Activated CD4-positive, CD25-positive, alpha-beta regulatory T cell treated with anti-CD3 and anti-CD28 coated beads, Interleukin-2, amount 50 U/mL, for 16 hours (primary cell): ENCODE results near the gene TOGARAM2.

Experiments used
- DNase-seq: peaks from one replicate; pipeline ENCODE4 v3.0.0-alpha.2; 2020; ENCODE audit warnings: low read depth, low spot score

The TOGARAM2 gene

GRCh38 chr2:29017716-29018435 lies 36.8 kb downstream of the TOGARAM2 start:
- DNase-seq, result no peak

GRCh38 chr2:29021886-29022285 lies 40.8 kb downstream of the TOGARAM2 start:
- no peak for DNase-seq

DNA sequence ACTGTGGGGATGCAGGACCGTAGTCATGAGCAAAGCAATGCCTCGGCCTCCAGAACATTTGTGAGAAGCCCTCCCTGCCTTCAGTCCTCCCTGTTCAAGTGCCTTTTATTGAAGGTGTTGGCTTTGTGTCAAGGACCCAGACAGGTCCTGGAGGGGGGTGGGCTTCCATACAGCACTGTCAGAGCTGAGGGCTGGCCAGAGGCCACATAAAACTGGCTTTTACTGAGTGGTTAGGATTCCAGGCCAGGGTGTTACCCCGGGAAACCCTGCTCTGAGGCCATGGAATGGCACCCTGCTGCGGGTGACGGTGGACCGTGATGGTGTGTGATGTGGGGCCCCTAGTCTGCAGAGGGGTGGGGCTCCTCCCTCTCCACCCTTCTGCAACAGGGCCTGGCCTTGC lies 41.6 kb downstream of the TOGARAM2 start:
- DNase-seq, result no peak

DNA sequence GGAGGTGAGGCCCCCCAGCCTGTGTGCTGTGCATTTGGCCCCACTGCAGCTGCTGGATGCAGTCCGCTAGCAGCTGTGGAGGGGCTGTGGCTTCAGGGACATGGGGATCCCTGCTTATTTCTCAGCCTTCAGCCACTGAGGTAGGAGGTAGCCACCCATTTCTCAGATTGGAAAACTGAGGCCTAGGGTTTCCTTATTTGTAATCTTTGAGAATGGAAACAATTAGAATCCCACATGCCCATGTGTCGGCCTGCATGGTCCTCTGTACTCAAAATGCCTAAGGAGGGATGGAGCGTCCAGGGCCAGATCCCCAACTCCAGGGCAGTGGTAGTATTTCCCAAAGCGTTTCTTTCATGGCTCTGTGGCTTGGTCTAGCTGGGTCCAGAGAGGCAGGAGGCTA lies 42.1 kb downstream of the TOGARAM2 start:
- DNase-seq, result no peak

- DNase-seq, result no peak
Observed at GRCh38 chr2:29024882-29025430, 43.9 kb downstream of the TOGARAM2 start.

DNA sequence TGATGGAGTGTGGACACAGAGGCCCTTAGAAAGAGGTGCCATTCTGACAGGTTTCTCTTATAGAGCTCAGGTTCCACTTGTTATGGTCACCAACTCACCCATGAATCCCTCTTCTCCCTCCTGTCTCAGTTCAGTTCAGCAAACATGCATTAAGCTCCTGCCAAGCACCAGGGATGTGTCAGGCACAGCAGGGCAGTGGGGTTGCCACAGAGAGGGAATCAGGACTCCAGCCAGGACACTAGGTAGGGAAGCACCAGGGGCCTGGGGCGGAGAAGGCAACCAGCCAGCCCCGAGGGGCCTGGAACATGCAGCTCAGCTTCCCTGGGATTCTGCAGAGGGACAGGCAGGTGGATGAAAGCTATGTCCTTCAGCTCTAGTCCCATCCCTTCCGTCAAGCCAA lies 44.6 kb downstream of the TOGARAM2 start:
- DNase-seq, result no peak

- no peak for DNase-seq
Observed at GRCh38 chr2:29031046-29031445, 49.9 kb downstream of the TOGARAM2 start.

GRCh38 chr2:29032189-29032588 lies 51.1 kb downstream of the TOGARAM2 start:
- DNase-seq, result no peak

GRCh38 chr2:29033172-29033571 lies 52.1 kb downstream of the TOGARAM2 start:
- DNase-seq, result no peak

DNA sequence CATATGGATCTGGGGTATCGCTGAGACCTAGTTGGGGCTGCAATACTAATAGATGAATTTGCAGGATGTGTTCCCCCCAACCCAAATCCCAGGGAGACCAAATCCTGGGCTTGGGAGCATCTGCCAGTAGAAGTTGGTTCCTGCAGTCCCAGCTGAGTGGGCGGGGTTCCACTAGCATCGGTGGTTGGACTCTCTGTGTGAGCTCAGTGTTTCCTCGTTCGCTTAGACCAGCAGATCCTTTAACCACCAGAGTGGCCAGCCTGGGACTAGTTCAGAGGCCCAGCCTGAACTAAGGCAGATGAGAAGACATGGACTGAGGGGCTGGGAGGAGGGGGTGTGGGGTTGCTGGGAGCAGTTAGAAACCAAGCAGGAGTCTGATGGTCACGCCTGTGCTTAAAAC lies 52.6 kb downstream of the TOGARAM2 start:
- DNase-seq, result no peak

DNA sequence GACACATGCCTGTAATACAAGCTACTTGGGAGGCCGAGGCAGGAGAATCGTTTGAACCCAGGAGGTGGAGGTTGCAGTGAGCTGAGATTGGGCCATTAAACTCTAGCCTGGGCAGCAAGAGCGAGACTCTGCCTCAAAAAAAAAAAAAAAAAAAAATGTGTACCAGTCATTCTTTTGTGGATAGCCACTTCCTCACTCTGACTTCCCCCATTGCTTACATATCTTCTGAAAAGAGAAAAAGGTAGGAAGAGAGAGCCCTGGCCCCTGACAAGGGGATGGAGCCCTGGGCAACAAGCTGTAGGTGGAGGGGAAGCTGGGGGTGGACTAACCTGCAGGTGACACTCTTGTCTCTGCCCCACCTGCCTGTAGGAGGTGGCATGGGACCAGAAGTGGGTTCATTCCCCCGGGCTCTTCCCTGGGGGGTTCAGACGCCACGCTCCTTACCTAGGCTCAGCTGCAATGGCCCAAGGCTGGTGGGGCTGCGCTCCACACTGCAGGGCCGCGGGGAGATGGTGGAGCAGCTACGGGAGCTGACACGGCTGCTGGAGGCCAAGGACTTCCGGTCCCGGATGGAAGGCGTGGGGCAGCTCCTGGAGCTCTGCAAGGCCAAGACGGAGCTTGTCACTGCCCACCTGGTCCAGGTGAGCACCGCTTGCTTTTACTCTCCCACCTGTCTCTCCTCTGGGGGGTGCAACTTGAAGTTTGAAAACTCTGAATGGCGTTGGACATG lies 54.1 kb downstream of the TOGARAM2 start:
- no peak for DNase-seq

DNA sequence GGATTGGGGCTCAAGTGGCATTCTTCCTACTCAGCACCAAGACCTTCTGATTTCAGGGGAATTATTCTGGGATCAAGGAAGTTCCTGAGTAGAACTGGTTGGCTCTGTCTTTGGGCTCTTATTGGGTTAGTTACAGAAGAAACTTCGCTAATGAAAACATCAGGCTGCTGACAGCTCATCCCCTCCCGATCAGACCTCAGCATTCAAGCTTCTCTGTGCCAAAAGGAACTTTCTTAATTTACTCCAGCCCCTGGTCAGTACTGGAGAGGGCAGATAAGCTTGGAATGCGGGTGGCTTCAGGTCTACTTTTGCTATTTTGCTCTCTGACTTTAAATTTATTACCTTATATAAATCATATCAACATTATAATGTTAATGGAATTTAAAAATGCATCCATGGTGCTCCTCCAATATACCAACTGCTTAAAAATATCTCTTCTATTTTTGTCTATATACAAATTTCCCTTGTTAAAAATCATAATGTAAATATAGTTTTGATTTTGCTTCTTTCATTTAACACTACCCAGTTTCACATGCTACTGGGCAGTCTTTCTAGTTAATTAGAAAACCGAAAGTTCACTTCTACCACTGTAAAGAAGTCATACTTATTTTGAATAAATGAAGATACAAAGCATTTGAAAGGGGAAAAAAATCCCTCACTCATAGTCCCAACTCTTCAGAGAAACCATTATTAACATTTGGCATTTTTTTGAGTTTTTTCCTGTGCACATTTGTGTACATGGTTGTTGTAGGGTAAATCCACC lies 58.8 kb downstream of the TOGARAM2 start:
- DNase-seq, result no peak

GRCh38 chr2:29040552-29040951 lies 59.5 kb downstream of the TOGARAM2 start:
- no peak for DNase-seq

DNA sequence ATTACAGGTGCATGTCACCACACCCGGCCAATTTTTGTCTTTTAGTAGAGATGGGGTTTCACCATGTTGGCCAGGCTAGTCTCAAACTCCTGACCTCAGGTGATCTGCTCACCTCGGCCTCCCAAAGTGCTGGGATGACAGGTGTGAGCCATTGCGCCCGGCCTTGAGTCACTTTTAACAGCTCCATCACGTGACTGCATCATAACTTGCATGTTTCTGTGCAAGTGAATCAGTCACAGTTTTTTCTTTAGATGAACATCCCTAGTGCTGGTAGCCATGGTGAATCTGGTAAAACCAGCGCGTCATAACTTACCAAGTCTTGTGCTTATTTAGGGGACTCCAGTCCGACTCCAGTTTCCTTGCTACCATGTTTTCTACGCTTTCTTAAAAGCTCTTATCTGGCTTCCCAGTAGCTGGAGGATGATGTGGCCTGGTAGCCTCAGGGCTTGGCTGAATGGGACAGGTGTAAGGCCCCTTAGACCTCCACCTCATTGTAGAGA lies 60.1 kb downstream of the TOGARAM2 start:
- no peak for DNase-seq

GRCh38 chr2:29042561-29043075 lies 61.5 kb downstream of the TOGARAM2 start:
- no peak for DNase-seq

DNA sequence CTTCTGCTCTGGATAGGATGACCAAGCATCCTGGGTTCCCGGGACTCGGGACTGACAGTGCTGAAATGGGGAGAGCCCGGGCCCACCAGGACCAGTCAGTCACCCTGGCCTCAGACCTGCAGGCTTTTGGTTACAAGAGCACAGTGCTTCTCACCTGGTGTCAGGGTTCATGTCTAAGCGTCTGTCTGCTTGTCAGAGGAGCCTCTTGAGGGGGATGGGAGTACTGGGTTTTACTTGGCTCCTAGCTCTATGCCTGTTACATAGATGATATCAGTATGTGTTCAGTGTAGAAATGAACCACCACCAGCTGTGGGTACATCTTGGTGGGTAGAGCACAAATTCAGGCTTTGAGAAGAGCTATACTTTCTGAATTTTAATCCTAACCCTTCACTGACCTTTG lies 63.4 kb downstream of the TOGARAM2 start:
- no peak for DNase-seq

DNA sequence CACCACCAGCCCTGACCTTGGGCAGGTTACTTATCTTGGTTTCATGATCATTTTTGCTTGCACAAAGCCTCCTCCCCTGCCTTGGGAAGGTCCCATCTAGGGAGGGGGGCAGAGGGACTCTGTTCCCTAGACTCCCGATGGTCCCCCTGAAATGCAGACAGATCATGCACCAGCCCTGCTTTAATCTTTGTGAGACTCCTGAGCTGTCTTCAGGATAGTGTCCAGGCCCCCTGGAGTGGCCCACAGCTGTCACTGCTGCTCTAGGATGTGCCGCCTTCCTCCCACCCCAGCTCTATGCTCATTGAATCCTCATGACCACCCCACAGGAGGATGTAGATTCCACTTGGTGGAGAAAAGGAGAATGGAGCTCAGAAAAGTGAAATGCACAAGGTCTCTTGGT lies 65.2 kb downstream of the TOGARAM2 start:
- no peak for DNase-seq

DNA sequence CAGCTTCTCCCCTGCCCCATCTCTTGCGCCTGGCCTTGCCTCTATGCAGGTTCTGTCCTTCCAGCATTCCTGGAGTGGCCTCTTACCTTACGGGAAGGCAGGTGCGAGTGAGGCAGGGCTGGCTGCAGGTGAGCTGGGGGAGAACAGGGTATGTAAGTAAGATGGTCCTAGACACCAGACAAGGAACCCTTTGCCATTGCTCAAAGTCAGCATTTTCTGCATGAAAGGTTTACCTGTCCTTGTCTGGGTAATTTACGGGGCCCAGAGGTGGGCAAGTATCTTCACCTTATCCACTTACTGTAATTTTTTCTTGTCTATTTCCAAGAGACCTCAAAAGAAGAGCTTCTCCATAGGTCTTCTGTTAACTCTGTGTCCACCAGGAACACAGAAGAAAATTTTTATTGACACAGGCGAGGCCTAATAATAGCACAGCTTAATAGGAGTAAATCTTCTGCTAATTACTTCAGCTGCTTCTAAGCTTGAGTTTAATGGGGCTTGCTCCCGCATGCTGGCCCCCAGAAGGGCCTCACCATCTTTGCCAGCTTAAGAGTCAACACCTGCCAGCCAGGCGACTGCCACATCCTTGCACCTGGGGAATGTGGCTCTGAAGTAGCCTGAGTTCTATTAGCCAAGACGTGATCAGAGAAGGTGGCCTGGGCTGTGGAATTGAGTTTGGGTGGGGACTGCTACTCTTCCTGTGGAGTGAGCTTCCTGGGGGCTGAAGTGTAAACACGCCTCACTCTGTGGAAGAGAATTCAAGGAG lies 66.2 kb downstream of the TOGARAM2 start:
- no peak for DNase-seq

DNA sequence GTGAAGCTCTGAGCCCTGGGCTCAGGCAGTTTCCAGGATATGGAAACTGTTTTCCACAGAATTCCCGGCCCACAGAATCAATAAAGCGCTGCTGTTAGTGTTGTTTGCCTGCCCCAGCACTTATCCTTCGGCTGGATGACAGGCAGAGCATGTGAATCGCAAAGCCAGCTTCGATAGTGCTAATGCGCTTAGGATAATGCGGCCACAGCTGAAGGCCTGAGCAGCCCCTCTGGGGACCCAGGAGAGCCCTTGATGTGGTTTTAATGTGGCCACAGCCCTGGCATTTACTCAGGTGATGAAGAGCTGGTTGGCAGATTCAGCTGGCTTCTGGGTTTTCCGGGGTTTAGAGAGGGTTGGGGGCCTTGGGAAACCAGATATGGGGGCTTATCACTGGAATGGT lies 69.5 kb downstream of the TOGARAM2 start:
- no peak for DNase-seq

GRCh38 chr2:29051730-29052129 lies 70.6 kb downstream of the TOGARAM2 start:
- no peak for DNase-seq

DNA sequence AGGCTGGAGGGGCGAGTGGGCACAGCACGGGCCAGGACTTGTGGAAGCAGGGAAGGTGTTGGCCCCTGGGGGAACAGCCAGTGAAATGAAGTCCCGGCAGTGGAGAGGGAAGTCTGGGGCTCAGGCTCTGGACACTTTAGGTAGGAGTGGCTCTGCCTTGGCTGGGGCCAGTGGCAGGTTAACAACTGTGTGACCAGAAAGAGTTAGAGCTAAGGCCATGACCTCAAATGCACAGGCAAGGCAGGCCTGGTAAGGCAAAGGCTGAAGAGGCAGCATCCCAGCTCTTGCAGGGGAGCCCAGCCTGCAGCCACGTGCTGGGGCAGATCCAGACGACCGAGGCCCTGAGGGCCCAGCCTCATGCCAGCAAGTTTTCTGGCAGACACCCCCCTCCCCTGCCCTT lies 71.7 kb downstream of the TOGARAM2 start:
- no peak for DNase-seq
